COLO668 (cell line): Measurements from ENCODE around the gene TRMT6.

Source experiments
- DNase-seq: peaks from one replicate; lab custom pipeline; 2025; ENCODE audit not compliant: unreplicated experiment; lab: John Stamatoyannopoulos, UW

TRMT6 gene

DNA sequence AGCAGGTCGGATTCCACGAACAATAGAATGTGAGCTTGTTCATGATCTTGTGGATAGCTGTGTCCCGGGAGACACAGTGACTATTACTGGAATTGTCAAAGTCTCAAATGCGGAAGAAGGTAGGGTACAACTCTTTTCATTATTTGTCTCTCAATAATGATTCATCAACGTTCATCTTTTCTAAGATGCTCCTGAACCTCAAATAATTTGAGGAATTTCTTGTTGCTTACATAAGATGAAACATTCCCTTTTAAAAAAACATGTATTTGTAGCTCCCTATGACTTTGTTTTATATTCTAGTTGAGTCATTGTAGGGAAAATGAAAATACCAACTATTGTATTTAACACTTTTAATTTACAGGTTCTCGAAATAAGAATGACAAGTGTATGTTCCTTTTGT is 17.1 kb upstream of the TRMT6 start:
- no peak for DNase-seq

DNA sequence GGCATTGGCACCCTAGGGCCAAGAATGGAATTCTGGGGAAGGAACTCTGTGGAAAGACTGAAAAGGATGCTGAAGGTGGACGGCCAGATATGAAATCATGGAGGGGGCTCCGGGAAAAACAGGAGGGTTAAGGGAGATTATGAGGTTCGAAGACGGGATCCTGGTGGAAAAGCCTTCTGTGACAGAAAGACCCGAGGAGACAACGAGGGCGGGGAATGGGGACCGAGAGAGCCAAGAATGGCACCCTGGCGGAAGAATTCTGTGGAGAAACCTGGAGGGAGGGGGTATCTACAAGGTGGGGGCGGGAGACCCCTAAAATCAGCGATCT is 426 bp downstream of the TRMT6 start:
- no peak for DNase-seq

DNA sequence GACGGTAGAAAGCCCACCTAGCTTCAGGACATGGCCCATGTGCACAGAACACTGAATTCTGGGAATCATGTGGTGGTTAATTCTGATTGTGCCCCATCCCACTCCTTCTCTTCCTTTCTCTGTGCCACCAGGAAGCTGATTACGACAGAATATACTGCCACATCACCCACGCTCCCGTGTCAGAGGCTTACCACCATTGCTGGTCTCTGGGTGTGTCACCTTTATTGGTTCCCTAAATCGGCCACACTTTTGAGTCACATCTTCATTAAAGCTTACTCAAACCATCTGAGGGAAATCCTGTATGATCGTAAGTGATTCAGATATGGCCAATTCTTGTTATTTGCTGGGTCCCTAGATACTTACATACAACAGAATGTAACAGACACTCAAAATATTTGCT is 3.1 kb downstream of the TRMT6 start:
- no peak for DNase-seq

GRCh38 chr20:5945963-5946362 is 4.4 kb downstream of the TRMT6 start:
- DNase-seq = no peak

DNA sequence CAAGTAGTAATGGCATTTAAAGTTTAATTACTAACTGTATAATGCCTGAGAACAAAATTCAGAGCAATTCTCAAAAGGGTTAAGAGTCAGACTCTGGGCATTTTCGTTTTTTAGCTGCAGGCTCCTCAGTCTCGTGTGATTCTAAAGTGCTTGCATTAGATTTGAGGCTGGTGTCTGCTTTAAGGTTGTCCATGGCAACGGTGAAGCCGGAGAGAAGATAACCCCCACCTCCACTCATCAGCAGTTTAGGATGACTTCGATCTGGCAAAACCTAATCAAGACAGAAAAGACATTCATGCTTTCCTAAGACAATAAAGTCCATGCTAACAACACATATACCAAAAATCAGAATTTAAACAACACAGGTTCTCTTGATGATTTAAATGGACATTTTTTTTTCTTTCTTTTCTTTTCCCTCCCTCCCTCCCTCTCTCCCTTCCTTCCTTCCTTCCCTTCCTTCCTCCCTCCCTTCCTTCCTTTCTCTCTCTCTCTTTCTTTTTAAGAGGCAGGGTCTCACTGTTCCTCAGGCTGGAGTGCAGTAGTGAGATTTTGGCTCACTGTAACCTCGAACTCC is 11.8 kb downstream of the TRMT6 start:
- DNase-seq = no peak

DNA sequence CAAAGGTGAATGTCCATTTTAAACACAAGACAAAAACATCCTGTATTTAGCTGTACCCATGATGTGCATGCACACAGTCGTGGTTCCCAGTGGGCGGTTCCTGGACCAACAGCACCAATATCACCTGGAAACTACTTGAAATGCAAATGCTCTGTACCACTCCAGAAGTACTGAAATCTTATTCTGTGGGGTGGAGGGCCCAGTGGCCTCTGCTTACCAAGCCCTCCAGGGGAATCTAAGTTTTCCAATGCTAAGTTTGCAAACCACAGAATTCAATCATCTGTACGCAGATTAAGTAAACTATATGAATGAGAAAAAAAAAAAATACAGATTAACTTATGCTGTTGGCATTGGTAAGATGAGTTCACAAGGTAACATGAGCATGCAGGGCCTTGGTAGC is 14.1 kb downstream of the TRMT6 start:
- no peak for DNase-seq

GRCh38 chr20:5935384-5935783 is 14.9 kb downstream of the TRMT6 start:
- no peak for DNase-seq

DNA sequence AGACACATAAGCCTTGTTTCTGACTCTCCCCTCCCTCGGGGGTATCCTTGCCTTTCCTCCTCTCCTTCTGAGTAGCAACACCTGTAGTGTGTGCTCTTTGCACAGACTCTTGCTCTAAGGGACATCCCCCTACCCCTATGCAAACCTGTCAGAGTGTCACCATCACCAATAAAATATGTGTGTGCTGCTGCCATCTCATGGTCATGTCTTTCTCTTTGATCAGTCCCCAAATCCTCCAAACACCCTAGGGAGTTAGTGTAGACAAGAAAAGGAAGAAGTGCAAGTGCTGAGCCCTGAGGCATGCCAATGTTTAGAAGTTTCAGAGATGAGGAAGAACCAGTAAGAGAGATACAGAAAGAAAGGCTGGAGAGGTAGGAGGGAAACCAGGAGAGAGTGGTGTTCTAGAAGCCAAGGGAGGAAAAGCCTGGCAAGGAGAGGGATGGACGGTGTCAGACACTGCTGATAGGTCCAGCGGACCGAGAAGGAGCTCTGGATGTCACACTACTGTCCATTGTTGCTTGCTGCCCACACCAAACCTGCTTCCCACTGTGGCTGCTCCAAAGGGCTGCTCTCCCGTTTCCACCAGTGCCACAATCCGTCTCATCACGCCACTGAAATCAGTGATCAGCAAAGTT is 16.4 kb downstream of the TRMT6 start:
- peak; percentile 21 for DNase-seq

GRCh38 chr20:5932796-5933195 is 17.5 kb downstream of the TRMT6 start:
- no peak for DNase-seq

DNA sequence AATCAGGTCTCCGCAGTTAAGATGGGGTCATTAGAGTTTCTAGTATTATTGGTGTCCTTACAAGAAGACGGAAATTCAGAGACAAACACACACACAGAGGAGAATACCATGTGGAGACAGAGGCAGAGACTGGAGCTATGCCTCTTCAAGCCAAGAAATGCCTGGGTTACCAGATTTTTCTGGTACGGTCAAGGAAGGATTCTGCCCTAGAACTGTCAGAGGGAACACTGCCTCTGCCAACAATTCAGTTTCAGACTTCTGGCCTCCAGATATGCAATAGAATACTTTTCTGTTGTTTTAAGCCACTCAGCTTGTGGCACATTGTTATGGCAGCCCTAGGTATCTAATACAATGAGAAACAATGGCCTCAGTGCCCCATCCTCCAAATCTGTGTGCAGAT is 18.9 kb downstream of the TRMT6 start:
- DNase-seq = no peak

- DNase-seq = no peak
Observed at GRCh38 chr20:5928836-5929715, 21.3 kb downstream of the TRMT6 start.

- DNase-seq = no peak
Observed at GRCh38 chr20:5927749-5928462, 22.4 kb downstream of the TRMT6 start.

- DNase-seq = no peak
Observed at GRCh38 chr20:5925551-5925950, 24.8 kb downstream of the TRMT6 start.

DNA sequence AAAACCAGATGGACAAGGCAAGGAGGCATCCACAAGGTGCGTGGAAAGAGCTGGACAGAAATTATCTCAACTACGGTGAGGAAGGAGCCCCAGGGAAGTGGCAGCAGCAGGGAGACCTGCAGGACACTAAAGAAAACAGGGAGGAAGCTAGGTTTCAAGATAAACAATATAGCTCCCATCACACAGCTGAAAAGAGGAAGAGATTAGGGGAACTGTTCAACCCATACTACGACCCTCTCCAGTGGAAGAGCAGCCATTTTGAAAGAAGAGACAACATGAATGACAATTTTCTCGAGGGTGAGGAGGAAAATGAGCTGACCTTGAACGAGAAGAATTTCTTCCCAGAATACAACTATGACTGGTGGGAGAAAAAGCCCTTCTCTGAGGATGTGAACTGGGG is 26.8 kb downstream of the TRMT6 start:
- DNase-seq = no peak

DNA sequence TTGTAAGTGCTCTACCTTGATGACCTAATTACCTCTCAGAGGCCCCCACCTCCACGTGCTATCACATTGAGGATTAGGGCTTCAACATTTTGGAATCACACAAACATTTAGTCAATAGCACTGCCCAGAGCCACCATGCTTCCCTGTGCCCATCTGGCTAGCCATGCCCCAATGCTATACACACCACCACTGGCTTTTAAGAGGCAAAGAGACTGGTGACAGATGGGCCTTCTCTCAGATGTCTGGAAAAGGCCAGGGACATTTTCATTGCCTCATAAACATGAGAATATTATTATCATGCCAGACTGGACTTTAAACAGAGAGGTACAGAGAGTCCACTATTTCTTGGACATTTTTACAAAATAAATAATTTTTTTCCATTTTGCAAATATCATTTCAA is 29.8 kb downstream of the TRMT6 start:
- no peak for DNase-seq

DNA sequence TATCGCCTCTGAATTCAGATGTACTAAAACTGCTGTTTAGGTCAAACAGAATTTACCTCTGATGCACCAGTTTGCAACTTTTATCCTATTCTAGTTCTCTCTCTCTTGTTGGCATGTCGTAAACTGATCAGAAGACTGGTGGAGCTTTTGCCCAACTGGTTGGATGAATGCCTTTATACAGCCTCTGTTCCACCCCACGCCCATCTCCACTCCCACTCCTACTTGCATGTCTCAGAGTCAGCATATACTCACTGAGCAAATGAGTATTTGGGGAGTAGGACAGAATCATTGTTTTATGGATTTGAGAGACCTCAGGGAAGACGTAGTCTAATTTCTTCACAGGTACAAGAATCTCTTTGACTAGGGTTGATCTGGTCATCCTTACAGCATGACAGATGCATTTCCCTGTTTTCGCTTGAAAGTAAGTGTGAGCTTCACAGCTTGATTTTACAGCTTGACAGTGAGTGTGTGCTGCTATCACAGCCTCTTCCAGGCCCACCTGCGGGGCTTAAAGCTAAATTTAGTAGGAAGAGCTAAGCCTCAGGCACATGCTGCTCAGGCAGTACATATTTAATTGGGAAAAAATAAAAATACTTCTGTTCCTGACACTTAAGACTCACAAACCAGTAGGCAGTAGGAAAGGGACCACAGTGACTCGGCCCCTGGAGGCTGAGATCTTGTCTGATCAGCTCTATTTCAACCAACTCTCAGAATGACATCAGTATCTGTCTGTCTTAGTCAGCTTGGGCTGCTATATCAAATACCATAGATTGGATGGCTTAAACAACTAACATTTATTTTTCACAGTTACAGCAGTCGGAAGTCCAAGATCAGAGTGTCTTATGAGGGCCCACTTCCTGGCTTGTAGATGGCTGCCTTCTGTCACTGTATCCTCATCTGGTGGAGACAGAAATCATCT is 30.4 kb downstream of the TRMT6 start:
- DNase-seq = no peak

- DNase-seq = no peak
Observed at GRCh38 chr20:5918856-5919625, 31.3 kb downstream of the TRMT6 start.

DNA sequence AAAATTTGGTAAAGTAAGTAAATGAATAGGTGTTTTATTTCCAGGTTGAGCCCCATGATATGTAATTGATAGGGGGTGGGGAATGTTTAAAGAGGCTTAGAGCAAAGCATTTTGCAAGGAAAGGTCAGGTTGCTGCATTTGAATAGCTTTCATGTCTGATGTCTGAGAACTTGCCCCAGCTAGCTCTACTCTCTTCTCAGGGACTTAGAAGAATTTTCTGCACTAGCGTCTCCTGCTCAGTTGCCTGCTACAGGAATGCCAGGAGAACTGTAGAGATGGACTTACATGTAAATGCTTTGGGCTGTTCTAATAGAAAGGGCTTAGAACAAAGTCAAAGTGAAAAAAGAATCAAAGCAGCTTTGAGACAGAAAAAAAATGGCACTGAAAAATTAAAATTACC is 35.5 kb downstream of the TRMT6 start:
- DNase-seq = no peak

DNA sequence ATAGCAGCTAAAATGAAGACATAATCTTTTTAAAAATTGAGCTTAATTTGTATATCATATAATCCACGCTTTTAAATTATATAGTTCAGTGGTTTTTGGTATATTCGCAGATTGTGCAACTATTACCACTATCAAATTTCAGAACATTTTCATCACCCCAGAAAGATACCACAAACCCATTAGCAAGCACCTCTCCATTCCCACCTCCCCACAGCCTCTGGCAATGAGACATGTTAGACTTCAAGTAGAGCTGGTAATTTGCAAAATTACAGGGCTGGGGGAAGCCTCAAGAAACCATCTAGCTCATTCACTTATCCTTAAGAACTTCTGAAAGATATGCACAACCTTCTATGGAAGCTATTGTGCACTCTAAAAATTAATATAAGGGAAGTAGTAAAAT is 37.2 kb downstream of the TRMT6 start:
- no peak for DNase-seq

GRCh38 chr20:5910186-5910585 is 40.1 kb downstream of the TRMT6 start:
- no peak for DNase-seq
